Mesothelial cell of epicardium (in vitro differentiated cells): ENCODE data around the gene MS4A6A. TPM values are rescaled to one million over a fixed set of nuclear protein-coding genes. Genes with fewer than 3 reads are reported as not detected.

Source experiments
- DNase-seq, 2 experiments: peaks; one replicate each; pipeline ENCODE4 v3.0.0; 2021; ENCODE audit warnings: low spot score in 2 of 2; ENCODE audit not compliant: unreplicated experiment in 2 of 2
- H3K27ac Mint-ChIP-seq: 2 replicates; pipeline ENCODE4 v1.8.0; 2021; ENCODE audit warnings: mixed read lengths
- H3K27me3 Mint-ChIP-seq: 2 replicates; pipeline ENCODE4 v1.8.0; 2021; ENCODE audit warnings: low read depth, mixed read lengths
- H3K36me3 Mint-ChIP-seq: 2 replicates; pipeline ENCODE4 v1.8.0; 2021; ENCODE audit warnings: mixed read lengths
- H3K4me1 Mint-ChIP-seq: 2 replicates; pipeline ENCODE4 v1.8.0; 2021; ENCODE audit warnings: mixed read lengths
- H3K4me3 Mint-ChIP-seq: 2 replicates; pipeline ENCODE4 v1.8.0; 2021; ENCODE audit warnings: mild to moderate bottlenecking, moderate library complexity, mixed read lengths
- H3K9me3 Mint-ChIP-seq: 2 replicates; pipeline ENCODE4 v1.8.0; 2021; ENCODE audit warnings: mixed read lengths
- CTCF ChIP-seq: fragments of 200-600 bp; sonication (generic); IDR thresholded peaks from one replicate; pipeline ENCODE4 v1.5.0; 2021; ENCODE audit warnings: antibody characterized with exemption; ENCODE audit not compliant: unreplicated experiment
- total RNA-seq: library from RNA; stranded (reverse); gene quantifications from 3 replicates; pipeline ENCODE4 v1.2.1, GENCODE V29; 2021

The MS4A6A gene
- total RNA-seq, 1 donor from 2014 or later: not detected

GRCh38 chr11:60169264-60169915 lies 13.5 kb downstream of the MS4A6A start:
- Mint-ChIP-seq H3K9me3 (peaks cover 25% of the 10 kb centered on the region), H3K36me3 (no peaks in the 10 kb centered on the region), H3K4me1 (no peaks in the 10 kb centered on the region), H3K27me3 (no peaks in the 10 kb centered on the region), H3K4me3 (no peak overlapping the region), H3K27ac (no peak overlapping the region)
- DNase-seq: no peak
- TF ChIP-seq CTCF: peak; percentile 35

GRCh38 chr11:60168306-60168705 lies 14.6 kb downstream of the MS4A6A start:
- Mint-ChIP-seq H3K4me3 (no peak overlapping the region), H3K4me1 (no peaks in the 10 kb centered on the region), H3K36me3 (no peaks in the 10 kb centered on the region), H3K9me3 (peaks cover 25% of the 10 kb centered on the region), H3K27ac (no peak overlapping the region), H3K27me3 (no peaks in the 10 kb centered on the region)
- no peak for DNase-seq
- TF ChIP-seq CTCF: no peak

- H3K27me3 Mint-ChIP-seq: no peaks in the 10 kb centered on the region
- H3K9me3 Mint-ChIP-seq: peaks cover 25% of the 10 kb centered on the region
- no peak for TF ChIP-seq CTCF
- no peak overlapping the region for H3K4me3 Mint-ChIP-seq
- no peak for DNase-seq
- H3K27ac Mint-ChIP-seq: no peak overlapping the region
- no peaks in the 10 kb centered on the region for H3K36me3 Mint-ChIP-seq
- no peaks in the 10 kb centered on the region for H3K4me1 Mint-ChIP-seq
These were observed 16.9 kb downstream of the MS4A6A start for GRCh38 chr11:60165951-60166350.

- no peak for TF ChIP-seq CTCF
- H3K9me3 Mint-ChIP-seq: peaks cover 23% of the 10 kb centered on the region
- no peak for DNase-seq
- H3K36me3 Mint-ChIP-seq: no peaks in the 10 kb centered on the region
- no peaks in the 10 kb centered on the region for H3K27me3 Mint-ChIP-seq
- H3K4me1 Mint-ChIP-seq: no peaks in the 10 kb centered on the region
- H3K27ac Mint-ChIP-seq: no peak overlapping the region
- H3K4me3 Mint-ChIP-seq: no peak overlapping the region
These were observed 17.3 kb downstream of the MS4A6A start for GRCh38 chr11:60165538-60165937.

GRCh38 chr11:60164550-60165075 lies 18.3 kb downstream of the MS4A6A start:
- Mint-ChIP-seq H3K36me3 (no peaks in the 10 kb centered on the region), H3K27ac (no peak overlapping the region), H3K9me3 (peaks cover 14% of the 10 kb centered on the region), H3K4me1 (no peaks in the 10 kb centered on the region), H3K27me3 (no peaks in the 10 kb centered on the region), H3K4me3 (no peak overlapping the region)
- no peak for DNase-seq
- no peak for TF ChIP-seq CTCF
